GM18502 (cell line): ENCODE results near the gene YRDC.
"Not testable (repeated sequence)": the region's sequence is repeated elsewhere in the genome, so short reads cannot be mapped to it uniquely, and the experiment has no call there.

Experiments used
- ATAC-seq: cut with Tn5 transposase; IDR thresholded peaks from one replicate; pipeline ENCODE4 v1.9.1; 2021; ENCODE audit warnings: mild to moderate bottlenecking; ENCODE audit not compliant: unreplicated experiment, poor library complexity

Gene YRDC

GRCh38 chr1:37776946-37777516 lies 31.0 kb downstream of the YRDC start:
- no peak for ATAC-seq

- ATAC-seq = not testable (repeated sequence)
Observed at GRCh38 chr1:37771440-37771839, 36.6 kb downstream of the YRDC start.

DNA sequence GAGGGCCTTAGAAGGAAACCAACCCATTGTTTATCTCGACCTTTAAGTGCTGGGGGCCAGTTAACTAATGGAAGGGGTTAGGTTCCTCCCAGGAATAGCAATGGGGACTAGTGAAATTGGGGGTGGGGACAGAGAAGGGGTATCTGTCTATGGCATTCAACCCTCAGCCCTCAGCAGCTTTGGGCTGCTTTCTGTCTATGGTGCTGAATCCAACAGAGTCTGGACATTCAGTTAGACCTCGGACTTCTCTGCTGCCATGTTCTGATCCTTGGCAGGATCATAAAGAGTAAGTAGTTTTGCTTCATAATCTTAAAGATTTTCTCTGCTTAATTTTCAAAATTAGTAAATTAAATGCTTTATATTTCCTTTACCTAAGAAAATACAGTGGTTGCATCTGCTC lies 40.5 kb downstream of the YRDC start:
- no peak for ATAC-seq

GRCh38 chr1:37765916-37766664 lies 41.9 kb downstream of the YRDC start:
- no peak for ATAC-seq

- no peak for ATAC-seq
Observed at GRCh38 chr1:37764888-37765441, 43.0 kb downstream of the YRDC start, which contains the start of gene EPHA10. Gene EPHA10, minus strand, starts transcription at chr1:37765120. Its CDS starts 54 bp downstream, at chr1:37765066.

GRCh38 chr1:37764414-37764825 lies 43.6 kb downstream of the YRDC start:
- ATAC-seq = no peak

- no peak for ATAC-seq
Observed at GRCh38 chr1:37763791-37764413, 44.1 kb downstream of the YRDC start.

GRCh38 chr1:37762516-37762915 lies 45.5 kb downstream of the YRDC start:
- no peak for ATAC-seq

DNA sequence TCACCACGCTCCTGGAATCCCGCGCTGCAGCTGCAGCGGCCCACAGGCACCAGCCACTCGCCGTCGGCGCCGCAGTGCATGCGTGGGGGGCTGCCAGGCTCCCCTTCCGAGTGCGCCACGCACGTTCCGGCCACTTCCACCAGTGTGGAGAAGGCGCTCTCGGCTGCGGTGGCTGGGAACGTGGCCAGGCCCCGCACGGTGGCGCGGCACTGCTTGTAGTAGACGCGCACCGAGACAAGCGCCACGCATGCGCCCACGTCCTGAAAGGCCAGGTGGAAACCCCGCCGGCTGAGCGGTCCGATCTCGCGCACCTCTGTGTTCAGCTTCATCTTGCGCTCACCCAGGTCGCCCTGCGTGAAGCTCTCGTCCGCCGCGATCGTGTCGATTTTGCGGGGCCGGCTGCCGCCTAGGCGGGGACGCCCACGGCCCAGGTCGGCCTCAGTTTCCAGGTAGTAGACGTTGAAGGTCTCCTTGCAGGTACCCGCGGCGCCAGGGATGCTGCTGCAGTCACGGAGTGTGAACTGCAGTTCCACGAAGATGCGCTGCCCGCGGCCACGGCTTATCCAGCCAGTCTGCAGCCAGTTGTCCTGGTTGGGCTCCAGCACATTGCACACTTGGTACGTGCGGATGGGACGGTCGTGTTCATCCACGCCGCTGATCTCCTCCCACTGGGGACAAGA lies 46.5 kb downstream of the YRDC start:
- ATAC-seq = no peak

DNA sequence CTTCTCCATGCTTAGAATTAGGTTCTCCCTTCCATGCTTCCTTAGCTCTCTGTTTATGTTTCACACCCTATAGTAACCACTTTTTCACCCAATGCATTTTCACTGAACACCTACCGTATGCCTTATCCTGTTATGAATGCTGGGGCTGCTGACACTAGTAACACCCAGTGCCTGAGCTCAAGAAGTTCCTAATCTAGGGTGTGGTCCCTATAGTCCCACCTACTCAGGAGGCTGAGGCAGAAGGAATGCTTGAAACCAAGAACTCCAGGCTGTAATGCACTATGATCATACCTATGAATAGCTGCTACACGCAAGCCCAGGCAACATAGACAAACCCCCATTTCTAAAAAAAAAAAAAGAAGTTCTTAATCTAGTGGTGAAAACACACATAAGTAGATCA lies 48.6 kb downstream of the YRDC start:
- ATAC-seq = no peak

GRCh38 chr1:37755951-37756560 lies 52.0 kb downstream of the YRDC start:
- ATAC-seq = no peak

DNA sequence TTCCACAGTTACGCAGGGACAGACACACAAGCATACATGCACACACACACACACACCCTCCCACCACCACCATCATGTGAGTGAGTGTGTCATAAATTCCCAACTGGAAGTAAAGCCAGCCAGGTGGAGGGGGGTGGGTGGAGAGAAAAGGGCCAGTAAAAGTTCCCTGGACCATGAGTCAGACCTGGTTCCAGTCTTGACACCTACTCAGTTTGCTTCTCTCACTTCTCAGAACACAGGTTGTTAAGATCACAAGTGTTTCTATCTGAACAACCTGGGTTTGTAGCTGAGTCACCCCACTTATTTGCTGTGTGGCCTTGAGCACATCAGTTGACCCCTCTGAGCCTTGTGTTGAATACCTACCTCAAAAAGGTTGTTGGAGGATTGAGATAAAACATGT lies 52.7 kb downstream of the YRDC start:
- ATAC-seq = no peak

GRCh38 chr1:37753473-37754321 lies 54.3 kb downstream of the YRDC start:
- ATAC-seq = no peak
